ENCODE results near the gene FBXO30. TPM values are rescaled to one million over a fixed set of nuclear protein-coding genes. Genes with fewer than 3 reads are reported as not detected.

FBXO30 gene
- total and polyA plus RNA-seq, 9 of the 15 experiments (the other 6 are each of a cell fraction or from before 2014, with no cell fraction given), result 3.6 to 12.8 (median 7.1) TPM

DNA sequence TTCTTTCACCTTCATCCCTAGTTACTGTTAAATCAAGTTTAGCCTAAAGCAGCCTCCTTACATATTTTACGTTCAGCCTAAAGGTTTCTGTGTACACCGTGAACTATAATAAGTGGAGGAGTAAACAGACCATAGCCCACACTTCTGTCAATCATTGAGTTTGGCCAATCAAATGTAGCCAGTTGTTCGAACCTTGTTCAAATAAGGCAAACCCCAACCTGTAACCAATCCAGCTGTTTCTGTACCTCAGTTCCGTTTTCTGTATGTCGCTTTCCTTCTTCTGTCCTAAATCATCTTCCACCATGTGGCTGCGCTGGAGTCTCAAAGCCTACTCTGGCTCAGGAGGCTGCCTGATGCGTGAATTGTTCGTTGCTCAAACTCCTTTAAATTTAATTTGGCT, 1.8 kb upstream of the FBXO30 start (continued):
- TF ChIP-seq HMBOX1 (IDR thresholded peaks at IDR 0.05) (0 out of 2 replicates have a peak, but pooled peaks have one; percentile 22), ZNF277 (CRISPR knock-in tag; IDR thresholded peaks at IDR 0.05; ENCODE audit: borderline replicate concordance) (no peak), SMARCA4 (IDR thresholded peaks at IDR 0.05) (no peak)

GRCh38 chr6:145815309-145816274, 997 bp upstream of the FBXO30 start:
- H2AFZ ChIP-seq (ENCODE audit: low read depth, low read length), result peak overlapping the region; percentile 98
- peak overlapping the region; percentile 95 for H3K27ac ChIP-seq (ENCODE audit: extremely low read depth, low read depth, low read length)
- H3K36me3 ChIP-seq (ENCODE audit: control insufficient read depth, insufficient read depth, low read length), result peaks cover 3% of the 10 kb centered on the region; the same call in 2 of the 3 replicates
- peak overlapping the region; percentile 95 for H3K4me2 ChIP-seq (ENCODE audit: insufficient read depth, low read length)
- ChIA-PET POLR2A (interaction anchor here (0.5 to 2.3 kb wide), 15 partner anchors 8 to 1664 kb away, joined by 3 to 16 read pairs (median 5); partner anchors contain the start of gene EPM2A), CTCF (ENCODE audit: low intra/inter-chr PET ratio) (no interaction called here)
- peak overlapping the region; percentile 66 for H3K4me3 ChIP-seq
- H3K9me3 ChIP-seq (replicated peaks; ENCODE audit: control insufficient read depth, insufficient read depth, low read depth, low read length), result no peaks in the 10 kb centered on the region
- in situ Hi-C loops (cut with MboI) (no loop called here), intact Hi-C loops (cut with micrococcal nuclease) (loop anchor here (2.0 to 10.0 kb wide), 4 partner anchors 31 to 1271 kb away; no protein-coding TSS in a partner anchor)
- ATAC-seq (peak; percentile 47), DNase-seq (ENCODE audit: extremely low read depth in 1 of 4, low spot score in 3 of 4) (peak; percentile 45 to 58 (median 50)), FAIRE-seq (no peak)
- peaks cover 4% of the 10 kb centered on the region; the same call in 1 of the 2 replicates for H4K20me1 ChIP-seq (replicated peaks; ENCODE audit: control insufficient read depth, insufficient read depth, low read length)
- peaks cover 14 to 19% of the 10 kb centered on the region in 2 experiments for H3K4me1 ChIP-seq (replicated peaks in 1 of 2; ENCODE audit: control insufficient read depth in 2 of 2, insufficient read depth in 2 of 2, low read length in 2 of 2)
- WGBS (ENCODE audit: insufficient coverage, low coverage, missing lambda C conversion rate), result 4% methylated on average over 22 of the region's 25 CpGs
- no peaks in the 10 kb centered on the region for H3K9me1 ChIP-seq (ENCODE audit: control insufficient read depth, insufficient read depth, low read length)
- peak overlapping the region; percentile 89 to 98 for H3K9ac ChIP-seq (ENCODE audit: insufficient read depth in 1 of 2, low read depth in 2 of 2, low read length in 2 of 2)
- BruUV-seq (replicated peaks), result no TSS peak
- H3K27me3 ChIP-seq (ENCODE audit: control insufficient read depth in 2 of 2, insufficient read depth in 2 of 2, low read length in 2 of 2), result no peaks in the 10 kb centered on the region
- peaks cover 52% of the 10 kb centered on the region for H3K79me2 ChIP-seq (ENCODE audit: control insufficient read depth, insufficient read depth, low read length)
- peak; percentile 44; the same call in 1 of the 2 replicates for TF ChIP-seq HDAC2 (IDR thresholded peaks at IDR 0.05)
- 0 out of 2 replicates have a peak, but pooled peaks have one; percentile 26 for TF ChIP-seq SMAD4 (CRISPR knock-in tag; conservative IDR thresholded peaks at IDR 0.05)
- TF ChIP-seq ZBTB11 (CRISPR knock-in tag; IDR thresholded peaks at IDR 0.05), result no peak
- TF ChIP-seq ETV5 (CRISPR knock-in tag; IDR thresholded peaks at IDR 0.05; ENCODE audit: low read depth), result no peak
- TF ChIP-seq, protein P1, sequence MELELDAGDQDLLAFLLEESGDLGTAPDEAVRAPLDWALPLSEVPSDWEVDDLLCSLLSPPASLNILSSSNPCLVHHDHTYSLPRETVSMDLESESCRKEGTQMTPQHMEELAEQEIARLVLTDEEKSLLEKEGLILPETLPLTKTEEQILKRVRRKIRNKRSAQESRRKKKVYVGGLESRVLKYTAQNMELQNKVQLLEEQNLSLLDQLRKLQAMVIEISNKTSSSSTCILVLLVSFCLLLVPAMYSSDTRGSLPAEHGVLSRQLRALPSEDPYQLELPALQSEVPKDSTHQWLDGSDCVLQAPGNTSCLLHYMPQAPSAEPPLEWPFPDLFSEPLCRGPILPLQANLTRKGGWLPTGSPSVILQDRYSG (tag; conservative IDR thresholded peaks at IDR 0.05; ENCODE audit: low read depth), result 0 out of 2 replicates have a peak, but pooled peaks have one; percentile 2
- TF ChIP-seq GTF2E2 (tag; IDR thresholded peaks at IDR 0.05), result no peak; the same call in 1 of the 2 replicates
- peak; percentile 36 for TF ChIP-seq HMGN3 (IDR thresholded peaks at IDR 0.05; ENCODE audit: borderline replicate concordance, extremely low read depth, insufficient read length, low read depth, low read length)

Measured in K562 (cell line).